A549 (cell line): ENCODE results near the gene ITM2C.

Source experiments
- CBX2 ChIP-seq: fragments of 200-600 bp; sonication (generic); IDR thresholded peaks from 2 replicates; pipeline ENCODE4 v1.6.1; 2016; ENCODE audit warnings: low read depth, mild to moderate bottlenecking, borderline replicate concordance
- CBX8 ChIP-seq: fragments of 200-600 bp; sonication (generic); IDR thresholded peaks from 2 replicates; pipeline ENCODE4 v1.6.1; 2016
- CEBPB ChIP-seq, 2 experiments: fragments of >200 bp in 1 of 2; sonication (Bioruptor Twin) in 1 of 2; formaldehyde crosslinking in 1 of 2; IDR thresholded peaks; 2 replicates each; pipeline ENCODE4 v1.6.1; 2012 to 2016
- CHD2 ChIP-seq: fragments of 150-350 bp; IDR thresholded peaks from 2 replicates; pipeline ENCODE4 v1.6.1; 2014; ENCODE audit warnings: low read length; ENCODE audit not compliant: partially characterized antibody
- CTCF ChIP-seq: fragments of >200 bp; sonication (Bioruptor Twin); formaldehyde crosslinking; IDR thresholded peaks from 3 replicates; pipeline ENCODE4 v1.5.1; 2016
- E2F6 ChIP-seq: IDR thresholded peaks from 2 replicates; pipeline ENCODE4 v1.6.1; 2012; ENCODE audit warnings: low read depth, borderline replicate concordance
- JUN ChIP-seq, 2 experiments: fragments of >200 bp; sonication (Bioruptor Twin); formaldehyde crosslinking; IDR thresholded peaks; 2 replicates in 1 of 2; 3 replicates in 1 of 2; pipeline ENCODE4 v1.6.1; 2016 to 2017
- MAX ChIP-seq: IDR thresholded peaks from 2 replicates; pipeline ENCODE4 v1.6.1; 2012
- PHF8 ChIP-seq: fragments of 200-600 bp; sonication (generic); IDR thresholded peaks from 2 replicates; pipeline ENCODE4 v1.6.1; 2016; ENCODE audit warnings: low read depth, mild to moderate bottlenecking, antibody characterized with exemption, moderate library complexity, borderline replicate concordance
- POLR2A ChIP-seq: IDR thresholded peaks from 2 replicates; pipeline ENCODE4 v1.6.1; 2012; ENCODE audit warnings: mild to moderate bottlenecking, low read length
- RAD21 ChIP-seq, 2 experiments: fragments of >200 bp in 1 of 2; sonication (Bioruptor Twin) in 1 of 2; formaldehyde crosslinking in 1 of 2; IDR thresholded peaks in 1 of 2; conservative IDR thresholded peaks in 1 of 2; 2 replicates in 1 of 2; 3 replicates in 1 of 2; pipeline ENCODE4 v1.6.1; 2012 to 2018; ENCODE audit warnings: inconsistent platforms in 1 of 2
- RCOR1 ChIP-seq: fragments of 150-350 bp; IDR thresholded peaks from 2 replicates; pipeline ENCODE4 v1.6.1; 2014; ENCODE audit warnings: antibody characterized with exemption, low read length, low read depth
- REST ChIP-seq: fragments of 200-600 bp; sonication (generic); IDR thresholded peaks from 2 replicates; pipeline ENCODE4 v1.6.1; 2016; ENCODE audit warnings: antibody characterized with exemption, mild to moderate bottlenecking, moderate library complexity
- ZNF302 ChIP-seq: fragments of 250-450 bp; sonication (Bioruptor Pico); IDR thresholded peaks from 2 replicates; pipeline ENCODE4 v1.9.0; 2021; ENCODE audit warnings: inconsistent platforms, mild to moderate bottlenecking, moderate library complexity

GRCh38 chr2:230924092-230924469 lies 59.3 kb downstream of the ITM2C start:
- no peak for TF ChIP-seq REST
- TF ChIP-seq CTCF, result no peak
- no peak for TF ChIP-seq ZNF302 (CRISPR knock-in tag)
- TF ChIP-seq MAX, result no peak
- TF ChIP-seq RAD21 (conservative IDR thresholded peaks at IDR 0.05 in 1 of 2, IDR thresholded peaks at IDR 0.05 in 1 of 2), result no peak
- no peak for TF ChIP-seq POLR2A
- TF ChIP-seq CBX2, result no peak
- TF ChIP-seq RCOR1, result no peak
- TF ChIP-seq CHD2, result no peak
- no peak for TF ChIP-seq CBX8
- no peak for TF ChIP-seq E2F6
- no peak for TF ChIP-seq PHF8
- no peak for TF ChIP-seq CEBPB (IDR thresholded peaks at IDR 0.05)
- no peak for TF ChIP-seq JUN (IDR thresholded peaks at IDR 0.05)
